Spinal cord (tissue), 10 donors: ENCODE results near the gene PBX2. TPM values are rescaled to one million over a fixed set of nuclear protein-coding genes. Genes with fewer than 3 reads are reported as not detected.

Source experiments
- DNase-seq, 6 donors: peaks; one replicate each; pipeline versions ENCODE4 v3.0.0 to v3.0.0-alpha.2; 2013 to 2015; ENCODE audit warnings: low spot score in 6 of 6, low read depth in 4 of 6
- H3K27ac ChIP-seq: one replicate; pipeline ENCODE4 v1.5.1; 2013; ENCODE audit warnings: low read depth, low read length, control low read depth
- H3K27me3 ChIP-seq: one replicate; pipeline ENCODE4 v1.6.1; 2013; ENCODE audit warnings: low read length; ENCODE audit not compliant: control insufficient read depth, insufficient read depth
- H3K36me3 ChIP-seq: one replicate; pipeline ENCODE4 v1.6.1; 2013; ENCODE audit warnings: low read length; ENCODE audit not compliant: control insufficient read depth, insufficient read depth
- H3K4me1 ChIP-seq: one replicate; pipeline ENCODE4 v1.6.1; 2013; ENCODE audit warnings: low read length; ENCODE audit not compliant: control insufficient read depth, insufficient read depth
- H3K4me3 ChIP-seq: one replicate; pipeline ENCODE4 v1.5.1; 2013; ENCODE audit warnings: low read depth, low read length, control low read depth
- H3K9me3 ChIP-seq: one replicate; pipeline ENCODE4 v1.6.1; 2013; ENCODE audit warnings: low read length; ENCODE audit not compliant: control insufficient read depth, insufficient read depth
- WGBS: methylation state at CpG from one replicate; pipeline ENCODE4 v1.1.5; 2013; ENCODE audit warnings: missing lambda C conversion rate; ENCODE audit not compliant: insufficient coverage; 5-methylcytosine and 5-hydroxymethylcytosine counted together
- polyA plus RNA-seq, 2 donors: library from polyadenylated mRNA; unstranded; fragments of 120-200 nt; gene quantifications; one replicate each; pipeline ENCODE4 v1.2.1, GENCODE V29; 2013; ENCODE audit not compliant: insufficient read length in 2 of 2
- total RNA-seq, 2 donors: library from RNA; depleted of rRNA in 1 of 2; stranded (reverse); fragments of 120-200 nt in 1 of 2; fragments of >200 nt in 1 of 2; gene quantifications; one replicate each; pipeline versions ENCODE4 v1.2.3 to v1.2.4, GENCODE V29; 2013 to 2014
- donor health status: healthy.

Gene PBX2
- total and polyA plus RNA-seq, 4 donors: 32.6 to 94.3 (median 59.3) TPM

- Histone ChIP-seq H3K4me3 (peak within 1 kb of the TSS; percentile 93), H3K36me3 (peaks cover 22% of the 10 kb centered on the region), H3K27me3 (peaks cover 19% of the 10 kb centered on the region), H3K4me1 (peaks cover 62% of the 10 kb centered on the region), H3K9me3 (no peaks in the 10 kb centered on the region), H3K27ac (peak within 1 kb of the TSS; percentile 94)
- 36% methylated on average over 3 of the region's 24 CpGs for WGBS
- DNase-seq: peak in 2 of 6 donors; percentile 73 to 82
Measured at GRCh38 chr6:32151863-32152768, 37.9 kb downstream of the PBX2 start, which contains the start of gene PRRT1. Gene PRRT1 (minus strand): TSS chr6:32151939. CDS start chr6:32151827, 112 bp downstream.

GRCh38 chr6:32151181-32151862 is 38.7 kb downstream of the PBX2 start:
- peaks cover 19% of the 10 kb centered on the region for H3K27me3 ChIP-seq
- H3K9me3 ChIP-seq: no peaks in the 10 kb centered on the region
- peak overlapping the region; percentile 16 for H3K4me3 ChIP-seq
- peak in 2 of 6 donors; percentile 31 to 74 for DNase-seq
- 42% methylated on average over 3 of the region's 8 CpGs for WGBS
- peak overlapping the region; percentile 29 for H3K27ac ChIP-seq
- peaks cover 16% of the 10 kb centered on the region for H3K36me3 ChIP-seq
- peaks cover 62% of the 10 kb centered on the region for H3K4me1 ChIP-seq

GRCh38 chr6:32149932-32150870 is 39.8 kb downstream of the PBX2 start:
- peaks cover 19% of the 10 kb centered on the region for H3K27me3 ChIP-seq
- no peak overlapping the region for H3K27ac ChIP-seq
- H3K4me1 ChIP-seq: peaks cover 57% of the 10 kb centered on the region
- peaks cover 8% of the 10 kb centered on the region for H3K36me3 ChIP-seq
- no peaks in the 10 kb centered on the region for H3K9me3 ChIP-seq
- peak overlapping the region; percentile 16 for H3K4me3 ChIP-seq
- WGBS: 12% methylated on average over 55 of the region's 55 CpGs
- DNase-seq: no peak

GRCh38 chr6:32149092-32149755 is 40.8 kb downstream of the PBX2 start:
- Histone ChIP-seq H3K4me3 (peak overlapping the region; percentile 43), H3K4me1 (peaks cover 48% of the 10 kb centered on the region), H3K9me3 (no peaks in the 10 kb centered on the region), H3K36me3 (peaks cover 8% of the 10 kb centered on the region), H3K27ac (no peak overlapping the region), H3K27me3 (peaks cover 19% of the 10 kb centered on the region)
- WGBS: 20% methylated on average over 38 of the region's 47 CpGs
- no peak for DNase-seq

- H3K27me3 ChIP-seq: peaks cover 19% of the 10 kb centered on the region
- peaks cover 8% of the 10 kb centered on the region for H3K36me3 ChIP-seq
- 8% methylated on average over 29 of the region's 39 CpGs for WGBS
- no peak overlapping the region for H3K27ac ChIP-seq
- H3K4me1 ChIP-seq: peaks cover 46% of the 10 kb centered on the region
- DNase-seq: peak in 3 of 6 donors; percentile 22 to 89 (median 86)
- H3K9me3 ChIP-seq: no peaks in the 10 kb centered on the region
- peak overlapping the region; percentile 43 for H3K4me3 ChIP-seq
Measured at GRCh38 chr6:32148289-32149091, 41.5 kb downstream of the PBX2 start.

- no peak overlapping the region for H3K4me3 ChIP-seq
- WGBS: no CpG with 5 or more reads among the region's 4 CpGs
- peaks cover 8% of the 10 kb centered on the region for H3K36me3 ChIP-seq
- no peak overlapping the region for H3K27ac ChIP-seq
- peaks cover 37% of the 10 kb centered on the region for H3K4me1 ChIP-seq
- no peak for DNase-seq
- peaks cover 19% of the 10 kb centered on the region for H3K27me3 ChIP-seq
- H3K9me3 ChIP-seq: no peaks in the 10 kb centered on the region
Measured at GRCh38 chr6:32147401-32148132, 42.4 kb downstream of the PBX2 start.

GRCh38 chr6:32146687-32147086 is 43.3 kb downstream of the PBX2 start:
- H3K27me3 ChIP-seq: peaks cover 19% of the 10 kb centered on the region

GRCh38 chr6:32146287-32146686 is 43.7 kb downstream of the PBX2 start:
- 100% methylated on average over 1 of the region's 1 CpG for whole genome bisulfite sequencing
- DNase-seq: no peak
- Histone ChIP-seq H3K36me3 (peaks cover 8% of the 10 kb centered on the region), H3K27ac (no peak overlapping the region), H3K27me3 (peaks cover 19% of the 10 kb centered on the region), H3K4me3 (no peak overlapping the region), H3K9me3 (no peaks in the 10 kb centered on the region), H3K4me1 (peaks cover 25% of the 10 kb centered on the region)

More at GRCh38 chr6:32146687-32147086, 43.3 kb downstream of the PBX2 start:
- DNase-seq: no peak
- no peaks in the 10 kb centered on the region for H3K9me3 ChIP-seq
- no peak overlapping the region for H3K27ac ChIP-seq
- WGBS: 38% methylated on average over 4 of the region's 4 CpGs
- no peak overlapping the region for H3K4me3 ChIP-seq
- peaks cover 29% of the 10 kb centered on the region for H3K4me1 ChIP-seq
- H3K36me3 ChIP-seq: peaks cover 8% of the 10 kb centered on the region
